ENCODE results near the gene EFNA5.

- no peak for TF ChIP-seq HDAC2 (IDR thresholded peaks at IDR 0.05)
- TF ChIP-seq ZZZ3 (IDR thresholded peaks at IDR 0.05; ENCODE audit: control insufficient read depth, insufficient read length, low read depth), result no peak
- TF ChIP-seq, protein P1, sequence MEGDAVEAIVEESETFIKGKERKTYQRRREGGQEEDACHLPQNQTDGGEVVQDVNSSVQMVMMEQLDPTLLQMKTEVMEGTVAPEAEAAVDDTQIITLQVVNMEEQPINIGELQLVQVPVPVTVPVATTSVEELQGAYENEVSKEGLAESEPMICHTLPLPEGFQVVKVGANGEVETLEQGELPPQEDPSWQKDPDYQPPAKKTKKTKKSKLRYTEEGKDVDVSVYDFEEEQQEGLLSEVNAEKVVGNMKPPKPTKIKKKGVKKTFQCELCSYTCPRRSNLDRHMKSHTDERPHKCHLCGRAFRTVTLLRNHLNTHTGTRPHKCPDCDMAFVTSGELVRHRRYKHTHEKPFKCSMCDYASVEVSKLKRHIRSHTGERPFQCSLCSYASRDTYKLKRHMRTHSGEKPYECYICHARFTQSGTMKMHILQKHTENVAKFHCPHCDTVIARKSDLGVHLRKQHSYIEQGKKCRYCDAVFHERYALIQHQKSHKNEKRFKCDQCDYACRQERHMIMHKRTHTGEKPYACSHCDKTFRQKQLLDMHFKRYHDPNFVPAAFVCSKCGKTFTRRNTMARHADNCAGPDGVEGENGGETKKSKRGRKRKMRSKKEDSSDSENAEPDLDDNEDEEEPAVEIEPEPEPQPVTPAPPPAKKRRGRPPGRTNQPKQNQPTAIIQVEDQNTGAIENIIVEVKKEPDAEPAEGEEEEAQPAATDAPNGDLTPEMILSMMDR (IDR thresholded peaks at IDR 0.05 in 2 of 3, conservative IDR thresholded peaks at IDR 0.05 in 1 of 3; ENCODE audit: control insufficient read depth in 2 of 3, extremely low read depth in 1 of 3, insufficient read depth in 1 of 3, low read depth in 3 of 3, low read length in 3 of 3), result no peak
- TF ChIP-seq POLR2AphosphoS5 (IDR thresholded peaks at IDR 0.05; ENCODE audit: low read length), result no peak
- no peak for TF ChIP-seq EZH2 (IDR thresholded peaks at IDR 0.05; ENCODE audit: borderline replicate concordance, control insufficient read depth, low read depth, low read length)
- TF ChIP-seq NFXL1 (IDR thresholded peaks at IDR 0.05; ENCODE audit: borderline replicate concordance), result no peak
- TF ChIP-seq ZBTB33 (IDR thresholded peaks at IDR 0.05), result no peak
- no peak for TF ChIP-seq CREB1 (IDR thresholded peaks at IDR 0.05; ENCODE audit: low read depth)
- TF ChIP-seq ATF3 (IDR thresholded peaks at IDR 0.05; ENCODE audit: borderline replicate concordance, extremely low read depth, low read depth, low read length), result no peak
- no peak for TF ChIP-seq RAD51 (IDR thresholded peaks at IDR 0.05)
- no peak for TF ChIP-seq REST (IDR thresholded peaks at IDR 0.05; ENCODE audit: low read depth, low read length)
Observed at GRCh38 chr5:107414802-107415201, 255.9 kb downstream of the EFNA5 start.
